ENCODE data around the gene CAPN12.
"Not testable (repeated sequence)": the region's sequence is repeated elsewhere in the genome, so short reads cannot be mapped to it uniquely, and the experiment has no call there.

The CAPN12 gene

DNA sequence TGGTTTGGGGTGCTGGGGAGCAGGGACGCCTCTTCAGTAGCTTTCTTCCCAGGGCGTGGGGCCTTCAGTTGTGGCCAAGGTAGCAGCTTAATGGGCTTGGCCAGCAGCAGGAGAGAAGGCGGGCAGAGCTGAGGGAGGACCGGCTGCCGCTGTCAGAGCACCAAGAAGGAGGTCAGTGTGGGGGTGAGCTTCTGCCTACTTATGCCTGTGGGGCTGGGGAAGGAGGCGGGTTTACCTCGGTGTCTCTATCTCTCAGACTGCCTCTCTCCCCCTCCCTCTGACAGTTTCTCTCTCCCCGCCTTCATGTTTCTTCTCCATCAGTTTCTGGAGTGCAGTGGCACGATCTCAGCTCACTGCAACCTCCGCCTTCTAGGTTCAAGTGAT lies at the start of gene CAPN12:
TSS of gene CAPN12 (minus strand) at position 177 of the 384 bp plus-strand sequence. CDS start 309 bp downstream, outside the sequence.
- DNase-seq (ENCODE audit: low spot score) = no peak

GRCh38 chr19:38793671-38794070 lies 49.4 kb upstream of the CAPN12 start:
- DNase-seq (ENCODE audit: low spot score) = no peak

DNA sequence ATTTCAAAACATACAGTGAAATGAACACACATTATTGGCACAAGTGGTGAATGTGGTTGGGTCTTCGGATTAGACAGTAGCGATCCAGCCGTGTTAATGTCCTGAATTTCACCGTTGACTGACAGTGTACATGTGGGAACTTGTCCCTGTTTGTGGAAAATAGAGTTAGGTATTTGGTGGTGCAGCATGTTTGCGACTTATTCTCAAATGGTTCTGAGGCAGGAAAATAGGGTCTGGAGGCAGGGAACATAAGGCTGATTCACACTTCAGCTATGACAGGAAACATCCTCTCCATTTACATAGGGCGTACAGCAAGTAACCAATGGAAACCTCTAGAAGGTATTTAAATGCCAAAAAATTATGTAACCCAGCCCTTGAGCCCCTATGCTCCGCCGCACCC lies 48.9 kb upstream of the CAPN12 start:
- no peak for DNase-seq (ENCODE audit: low spot score)

DNA sequence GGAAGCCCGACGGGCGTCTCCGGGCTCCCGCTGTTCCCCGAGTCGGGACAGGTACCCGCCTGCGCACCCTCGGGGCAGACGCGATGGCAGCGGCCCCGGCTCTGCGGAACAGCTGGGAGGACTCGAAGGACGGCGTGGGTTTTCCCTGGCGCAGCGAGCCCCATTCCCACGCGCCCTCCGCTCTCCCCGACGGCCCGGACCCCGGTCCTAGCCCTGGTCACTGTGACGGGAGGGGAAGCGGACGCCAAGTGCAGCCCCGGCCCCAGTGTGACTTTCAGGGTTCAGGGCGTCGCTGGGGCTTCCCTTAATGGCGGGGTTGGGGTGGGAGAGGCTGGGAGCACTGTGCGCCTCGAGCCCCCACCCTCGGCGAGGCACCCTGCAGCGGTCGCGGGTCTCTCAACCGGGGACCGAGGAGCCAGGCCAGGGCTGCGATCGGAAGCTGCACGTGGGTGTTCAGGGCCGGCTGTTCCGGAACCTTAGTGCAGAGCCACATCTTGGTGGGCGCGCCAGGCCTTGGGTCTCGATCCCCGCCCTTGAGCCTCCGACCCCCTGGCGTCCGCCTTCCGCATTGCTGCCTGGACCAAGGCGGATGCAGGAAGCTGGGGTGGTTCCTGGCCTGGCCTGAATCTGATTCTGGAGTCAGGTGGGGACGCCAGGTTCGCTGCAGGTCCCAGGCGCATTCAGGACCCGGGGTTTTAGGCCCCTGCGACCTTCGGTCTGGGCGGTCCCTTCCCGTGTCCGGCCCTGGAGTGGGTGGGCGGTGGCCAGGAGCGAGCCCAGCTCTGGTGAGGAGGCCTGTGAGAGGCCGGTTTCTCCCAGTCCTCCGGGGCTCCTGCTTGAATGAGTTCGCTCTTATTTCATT lies 48.2 kb upstream of the CAPN12 start:
- no peak for DNase-seq (ENCODE audit: low spot score)

DNA sequence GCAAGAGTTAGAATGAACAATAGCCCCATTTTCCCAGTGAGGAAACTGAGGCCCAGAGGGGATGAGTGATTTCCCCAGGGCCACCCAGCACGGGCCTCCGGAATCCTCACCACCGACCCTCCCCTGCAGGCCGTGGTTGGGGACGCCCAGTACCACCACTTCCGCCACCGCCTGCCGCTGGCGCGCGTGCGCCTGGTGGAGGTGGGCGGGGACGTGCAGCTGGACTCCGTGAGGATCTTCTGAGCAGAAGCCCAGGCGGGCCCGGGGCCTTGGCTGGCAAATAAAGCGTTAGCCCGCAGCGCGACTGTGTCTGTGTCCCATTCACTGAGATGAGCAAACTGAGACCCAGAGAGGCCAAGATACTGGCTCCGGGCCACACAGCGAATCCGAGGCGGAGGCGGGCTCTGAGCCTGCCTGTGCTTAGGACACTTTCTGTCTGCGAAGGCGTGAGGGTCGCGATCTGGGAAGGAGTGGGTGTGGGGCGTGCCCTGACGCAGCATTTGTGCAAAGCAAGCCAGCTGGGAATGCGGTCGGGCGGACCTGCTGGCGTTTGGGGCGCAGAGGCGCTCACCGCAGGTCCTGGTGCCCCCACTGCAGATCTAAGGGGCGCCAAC lies 47.3 kb upstream of the CAPN12 start:
- DNase-seq (ENCODE audit: low spot score) = not testable (repeated sequence)

DNA sequence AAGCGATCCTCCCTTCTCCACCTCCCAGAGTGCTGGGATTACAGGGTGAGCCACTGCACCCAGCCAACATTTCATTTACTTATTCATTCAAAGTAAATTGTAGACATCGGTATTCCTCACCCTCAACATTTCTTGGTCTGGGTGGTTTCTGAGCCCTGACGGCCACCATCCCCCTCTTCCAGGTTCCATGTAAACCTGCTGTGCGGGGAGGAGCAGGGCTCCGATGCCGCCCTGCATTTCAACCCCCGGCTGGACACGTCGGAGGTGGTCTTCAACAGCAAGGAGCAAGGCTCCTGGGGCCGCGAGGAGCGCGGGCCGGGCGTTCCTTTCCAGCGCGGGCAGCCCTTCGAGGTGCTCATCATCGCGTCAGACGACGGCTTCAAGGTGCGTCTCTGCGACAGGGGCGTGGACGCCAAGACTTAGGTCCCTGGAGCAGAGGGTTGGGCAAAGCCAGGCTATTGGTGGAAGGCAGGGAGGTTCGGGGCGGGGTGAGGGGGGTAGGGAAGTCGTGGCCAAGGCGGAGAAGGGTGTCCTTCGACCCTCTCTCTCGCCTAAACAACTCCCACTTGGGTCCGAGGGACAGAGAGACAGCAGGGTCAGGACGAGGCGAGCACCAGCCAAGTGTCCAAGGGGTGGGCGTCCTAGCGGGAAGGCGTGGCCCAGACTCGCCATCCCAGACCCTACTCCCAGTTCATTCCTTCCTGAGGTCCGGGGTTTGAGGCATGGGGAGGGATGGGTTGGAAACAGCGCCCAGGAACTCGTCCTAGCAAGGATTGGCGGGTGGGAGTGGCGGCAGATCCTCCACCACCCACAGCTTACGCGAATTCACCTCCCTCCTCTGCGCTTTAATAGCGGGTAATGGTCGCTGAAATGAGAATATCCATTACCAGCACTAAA lies 46.5 kb upstream of the CAPN12 start:
- not testable (repeated sequence) for DNase-seq (ENCODE audit: low spot score)

DNA sequence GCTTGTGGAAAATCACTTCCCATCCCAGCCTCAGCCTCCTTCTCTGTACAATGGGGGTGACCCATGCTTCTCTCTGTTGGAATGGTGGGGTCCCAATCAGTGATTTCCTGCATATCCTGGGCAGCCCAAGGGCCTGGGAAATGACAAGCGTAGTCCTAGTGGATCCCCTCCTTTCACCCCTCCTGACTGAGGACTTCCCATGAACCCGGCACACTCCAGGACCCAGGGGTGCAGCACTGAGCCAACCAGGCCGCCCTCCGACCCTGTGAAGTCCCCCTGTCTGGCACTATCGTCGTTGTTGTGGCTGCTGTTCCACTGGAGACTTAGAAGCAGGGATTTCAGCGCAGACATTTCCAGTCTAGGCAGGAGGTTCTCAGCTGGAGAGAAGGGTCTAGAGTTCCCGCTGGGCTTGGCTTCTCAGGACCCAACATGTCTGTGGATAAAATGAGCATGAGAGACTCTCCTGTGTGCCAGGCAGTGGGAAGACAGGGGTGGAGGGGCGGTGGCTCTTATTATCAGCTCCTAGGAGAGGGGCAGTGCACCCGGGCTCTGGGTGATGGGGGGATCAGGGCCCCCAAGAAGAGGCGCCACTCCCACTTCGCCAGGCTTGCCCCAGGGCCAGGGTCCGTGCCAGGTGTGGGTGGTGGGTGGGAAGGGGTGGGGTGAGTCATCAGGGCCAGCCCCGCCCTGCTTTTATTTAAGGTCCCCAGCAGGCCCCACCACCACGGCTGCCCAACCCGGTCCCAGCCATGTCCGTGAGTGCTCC lies 44.4 kb upstream of the CAPN12 start, which contains the start of gene LGALS7B:
TSS of gene LGALS7B (plus strand) at position 723 of the 766 bp plus-strand sequence. CDS start at position 750, 27 bp downstream.
- no peak for DNase-seq (ENCODE audit: low spot score)

DNA sequence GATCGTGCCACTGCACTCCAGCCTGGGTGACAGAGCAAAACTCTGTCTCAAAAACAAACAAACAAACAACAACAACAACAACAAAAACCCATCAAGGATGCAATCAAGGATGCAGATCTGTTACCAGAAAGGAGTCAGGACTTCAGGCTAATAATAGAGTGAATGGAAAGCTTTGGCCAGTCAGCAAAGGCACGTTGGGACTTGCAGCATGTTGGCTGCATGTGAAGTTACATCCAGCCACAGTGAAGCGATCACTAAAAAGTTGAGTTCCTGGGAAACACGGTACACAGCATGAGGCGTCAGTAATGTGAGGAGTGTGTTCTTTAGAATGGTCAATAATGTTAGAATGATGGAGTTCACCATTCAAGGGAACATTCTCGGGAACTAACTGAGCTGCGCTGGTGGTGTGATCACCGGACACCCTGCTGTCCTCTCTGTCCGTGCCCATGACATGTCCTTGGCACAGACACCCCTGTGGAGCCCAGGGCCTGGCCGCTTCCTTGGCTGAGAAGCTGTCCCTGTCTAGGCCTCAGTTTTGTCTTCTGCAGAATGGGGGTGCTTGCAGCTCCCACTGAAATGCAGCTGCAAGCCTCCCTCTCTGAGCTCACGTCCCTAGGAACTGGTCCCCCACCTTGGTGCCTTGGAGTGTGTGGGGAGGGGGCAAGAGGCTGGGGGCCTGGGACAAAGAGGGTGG lies 42.4 kb upstream of the CAPN12 start:
- DNase-seq (ENCODE audit: low spot score) = no peak

- DNase-seq (ENCODE audit: low spot score) = not testable (repeated sequence)
Measured at GRCh38 chr19:38786061-38786460, 41.8 kb upstream of the CAPN12 start.

GRCh38 chr19:38785187-38785699 lies 41.0 kb upstream of the CAPN12 start:
- no peak for DNase-seq (ENCODE audit: low spot score)

GRCh38 chr19:38784224-38784623 lies 40.0 kb upstream of the CAPN12 start:
- no peak for DNase-seq (ENCODE audit: low spot score)

DNA sequence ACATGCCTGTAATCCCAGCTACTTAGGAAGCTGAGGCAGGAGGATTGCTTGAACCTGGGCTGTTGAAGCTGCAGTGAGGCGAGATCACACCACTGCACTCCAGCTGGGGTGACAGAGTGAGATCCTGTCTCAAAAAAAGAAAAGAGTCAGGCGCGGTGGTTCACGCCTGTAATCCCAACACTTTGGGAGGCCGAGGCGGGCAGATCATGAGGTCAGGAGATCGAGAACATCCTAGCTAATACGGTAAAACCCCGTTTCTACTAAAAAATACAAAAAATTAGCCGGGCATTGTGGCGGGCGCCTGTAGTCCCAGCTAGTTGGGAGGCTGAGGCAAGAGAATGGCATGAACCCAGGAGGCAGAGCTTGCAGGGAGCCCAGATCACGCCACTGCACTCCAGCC lies 37.9 kb upstream of the CAPN12 start:
- not testable (repeated sequence) for DNase-seq (ENCODE audit: low spot score)

DNA sequence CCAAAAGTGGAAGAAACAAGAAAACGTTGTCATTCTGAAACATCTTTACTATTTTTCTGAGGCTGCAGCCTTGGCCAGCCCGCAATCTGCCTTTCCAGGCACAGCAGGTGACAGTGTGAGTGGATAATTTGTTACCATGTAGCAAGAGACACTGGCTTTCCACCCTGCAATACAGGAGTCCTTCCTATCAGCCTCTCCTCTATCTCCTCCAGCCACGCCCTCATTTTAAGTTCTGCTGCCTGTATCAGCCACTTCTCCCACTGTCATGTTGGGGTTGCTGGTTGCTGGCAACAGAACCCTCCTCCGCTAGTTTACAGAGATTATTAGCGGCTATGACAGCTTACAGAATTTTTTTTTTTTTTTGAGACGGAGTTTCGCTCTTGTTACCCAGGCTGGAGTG lies 36.8 kb upstream of the CAPN12 start:
- DNase-seq (ENCODE audit: low spot score) = no peak

DNA sequence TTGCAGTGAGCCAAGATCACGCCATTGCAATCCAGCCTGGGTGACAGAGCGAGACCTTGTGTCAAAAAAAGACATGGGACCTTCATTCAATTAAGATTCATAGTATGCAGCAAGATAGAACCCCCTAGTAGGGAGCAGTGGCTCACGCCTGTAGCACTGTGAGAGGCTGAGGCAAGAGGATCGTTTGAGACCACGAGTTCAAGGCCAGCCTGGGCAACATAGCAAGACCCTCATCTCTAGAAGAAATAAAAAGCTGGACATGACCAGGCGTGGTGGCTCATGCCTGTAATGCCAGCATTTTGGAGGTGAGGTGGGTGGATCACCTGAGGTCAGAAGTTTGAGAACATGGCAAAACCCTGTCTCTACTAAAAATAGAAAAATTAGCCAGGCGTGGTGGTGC lies 36.2 kb upstream of the CAPN12 start:
- DNase-seq (ENCODE audit: low spot score) = no peak

GRCh38 chr19:38778733-38779132 lies 34.5 kb upstream of the CAPN12 start:
- DNase-seq (ENCODE audit: low spot score) = no peak

DNA sequence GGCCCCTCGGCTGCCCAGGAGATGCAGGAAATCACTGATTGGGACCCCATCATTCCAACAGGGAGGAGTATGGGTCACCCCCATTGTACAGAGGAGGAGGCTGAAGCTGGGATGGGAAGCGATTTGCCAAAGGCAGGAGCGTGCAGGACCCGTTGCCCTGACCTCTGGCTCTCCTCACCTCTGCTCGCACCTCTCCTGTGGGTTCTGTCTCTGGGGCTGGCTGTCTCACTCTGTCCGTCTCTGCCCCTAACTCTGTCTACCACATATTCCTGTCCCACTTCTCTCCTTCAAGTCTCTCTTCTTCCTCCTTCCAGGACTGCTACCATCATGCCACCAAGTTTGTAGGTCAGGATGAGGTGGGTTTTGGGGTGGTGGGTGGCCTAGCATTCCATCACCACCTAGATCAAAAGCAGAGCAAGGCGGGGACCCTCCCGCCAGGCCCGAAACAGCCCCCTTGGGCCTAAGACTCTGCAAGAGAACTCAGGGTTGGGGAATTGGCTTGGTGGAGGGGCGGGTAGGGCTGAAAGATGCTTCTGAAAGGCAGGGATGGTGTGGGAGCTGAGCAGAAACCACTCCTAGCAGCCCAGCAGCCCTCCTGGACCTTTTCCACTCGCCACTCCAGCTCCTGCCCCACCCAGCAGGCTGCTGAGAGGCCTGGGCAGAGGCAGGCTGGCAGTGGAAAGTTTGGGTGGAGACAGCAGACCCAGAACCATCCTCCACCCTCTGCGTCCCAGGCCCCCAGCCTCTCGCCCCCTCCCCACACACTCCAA lies 30.1 kb upstream of the CAPN12 start:
- DNase-seq (ENCODE audit: low spot score) = no peak

- no peak for DNase-seq (ENCODE audit: low spot score)
Measured at GRCh38 chr19:38773469-38774177, 29.3 kb upstream of the CAPN12 start, which contains the start of gene LGALS7. Gene LGALS7 (minus strand): TSS chr19:38773517. CDS start chr19:38773492, 25 bp downstream.

- DNase-seq (ENCODE audit: low spot score) = not testable (repeated sequence)
Measured at GRCh38 chr19:38771569-38771968, 27.3 kb upstream of the CAPN12 start.

DNA sequence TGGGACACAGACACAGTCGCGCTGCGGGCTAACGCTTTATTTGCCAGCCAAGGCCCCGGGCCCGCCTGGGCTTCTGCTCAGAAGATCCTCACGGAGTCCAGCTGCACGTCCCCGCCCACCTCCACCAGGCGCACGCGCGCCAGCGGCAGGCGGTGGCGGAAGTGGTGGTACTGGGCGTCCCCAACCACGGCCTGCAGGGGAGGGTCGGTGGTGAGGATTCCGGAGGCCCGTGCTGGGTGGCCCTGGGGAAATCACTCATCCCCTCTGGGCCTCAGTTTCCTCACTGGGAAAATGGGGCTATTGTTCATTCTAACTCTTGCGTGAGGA lies 26.6 kb upstream of the CAPN12 start:
- DNase-seq (ENCODE audit: low spot score) = not testable (repeated sequence)

Data from left forelimb (tissue), 1 donor.